Activated CD4-positive, alpha-beta T cell treated with anti-CD3 and anti-CD28 coated beads, Interleukin-2, amount 50 U/mL, for 24 hours (primary cell): ENCODE results near the gene SPRY4.
"Not testable (repeated sequence)": the region's sequence is repeated elsewhere in the genome, so short reads cannot be mapped to it uniquely, and the experiment has no call there.

Experiments used
- DNase-seq, 2 donors: peaks; one replicate each; pipeline ENCODE4 v3.0.0-alpha.2; 2020; ENCODE audit warnings: low read depth in 1 of 2, low spot score in 1 of 2

The SPRY4 gene

GRCh38 chr5:142295960-142296860 is 28.6 kb downstream of the SPRY4 start:
- DNase-seq: no peak

- no peak for DNase-seq
Observed at GRCh38 chr5:142295084-142295758, 29.6 kb downstream of the SPRY4 start.

GRCh38 chr5:142293486-142293885 is 31.3 kb downstream of the SPRY4 start:
- no peak for DNase-seq

- DNase-seq: no peak
Observed at GRCh38 chr5:142292808-142293207, 32.0 kb downstream of the SPRY4 start.

- no peak for DNase-seq
Observed at GRCh38 chr5:142292249-142292648, 32.6 kb downstream of the SPRY4 start.

GRCh38 chr5:142290577-142291299 is 34.1 kb downstream of the SPRY4 start:
- no peak for DNase-seq

GRCh38 chr5:142289708-142290576 is 34.9 kb downstream of the SPRY4 start:
- DNase-seq: no peak

- DNase-seq: no peak
Observed at GRCh38 chr5:142287973-142288313, 36.9 kb downstream of the SPRY4 start.

GRCh38 chr5:142287096-142287972 is 37.5 kb downstream of the SPRY4 start:
- no peak for DNase-seq

GRCh38 chr5:142286111-142286510 is 38.7 kb downstream of the SPRY4 start:
- no peak for DNase-seq

- no peak for DNase-seq
Observed at GRCh38 chr5:142283304-142283703, 41.5 kb downstream of the SPRY4 start.

- DNase-seq: no peak
Observed at GRCh38 chr5:142281966-142282365, 42.9 kb downstream of the SPRY4 start.

- DNase-seq: no peak
Observed at GRCh38 chr5:142281008-142281367, 43.8 kb downstream of the SPRY4 start.

GRCh38 chr5:142280066-142281007 is 44.5 kb downstream of the SPRY4 start:
- no peak for DNase-seq

GRCh38 chr5:142278627-142279026 is 46.2 kb downstream of the SPRY4 start:
- DNase-seq: no peak

GRCh38 chr5:142277796-142278195 is 47.0 kb downstream of the SPRY4 start:
- no peak for DNase-seq

GRCh38 chr5:142276517-142276916 is 48.3 kb downstream of the SPRY4 start:
- no peak for DNase-seq

- DNase-seq: no peak
Observed at GRCh38 chr5:142275496-142275895, 49.3 kb downstream of the SPRY4 start.

- DNase-seq: not testable (repeated sequence)
Observed at GRCh38 chr5:142272596-142272995, 52.2 kb downstream of the SPRY4 start.
